Breast epithelium (tissue), 4 donors: ENCODE measurements around the gene PPP1R7. TPM values are rescaled to one million over a fixed set of nuclear protein-coding genes. Genes with fewer than 3 reads are reported as not detected.

Source experiments
- DNase-seq, 2 donors: peaks; one replicate each; pipeline ENCODE4 v3.0.0-alpha.2; 2019; ENCODE audit warnings: low spot score in 2 of 2
- H3K27ac ChIP-seq, 2 donors: fragments of 200-600 bp; sonication (generic) in 1 of 2; one replicate each; pipeline ENCODE4 v1.5.1; 2016 to 2019; ENCODE audit warnings: mild to moderate bottlenecking in 1 of 2
- H3K27me3 ChIP-seq, 2 donors: fragments of 200-600 bp; sonication (generic) in 1 of 2; one replicate each; pipeline versions ENCODE4 v1.5.1 to v1.6.0; 2017 to 2019; ENCODE audit warnings: control low read depth in 1 of 2, mild to moderate bottlenecking in 1 of 2
- H3K36me3 ChIP-seq: fragments of 200-600 bp; one replicate; pipeline ENCODE4 v1.5.1; 2019
- H3K4me1 ChIP-seq, 2 donors: fragments of 200-600 bp; sonication (generic); one replicate each; pipeline ENCODE4 v1.5.1; 2016 to 2019; ENCODE audit warnings: control low read depth in 1 of 2
- H3K4me3 ChIP-seq, 3 donors: fragments of 200-600 bp; sonication (generic); 1 replicate in 2 of 3; 2 replicates in 1 of 3; pipeline ENCODE4 v1.5.1; 2016 to 2019; ENCODE audit warnings: mild to moderate bottlenecking in 3 of 3, moderate library complexity in 2 of 3
- H3K9me3 ChIP-seq, 2 donors: fragments of 200-600 bp; sonication (generic) in 1 of 2; one replicate each; pipeline ENCODE4 v1.5.1; 2016 to 2019; ENCODE audit warnings: control low read depth in 1 of 2
- CTCF ChIP-seq, 3 donors: fragments of 450-650 bp; IDR thresholded peaks; one replicate each; pipeline ENCODE4 v1.5.1; 2016 to 2017; ENCODE audit warnings: antibody characterized with exemption in 3 of 3, mild to moderate bottlenecking in 3 of 3, moderate library complexity in 3 of 3
- POLR2A ChIP-seq: fragments of 450-650 bp; IDR thresholded peaks from one replicate; pipeline ENCODE4 v1.6.1; 2016; ENCODE audit warnings: antibody characterized with exemption, mild to moderate bottlenecking, moderate library complexity
- POLR2AphosphoS5 ChIP-seq, 3 donors: sonication (generic); formaldehyde crosslinking; IDR thresholded peaks; one replicate each; pipeline ENCODE4 v1.6.1; 2017; ENCODE audit warnings: antibody characterized with exemption in 3 of 3
- intact Hi-C: fragments of 100-400 bp; cut with DNase I; formaldehyde crosslinking; loops from one replicate; pipeline ENCODE4 v1.15.1; 2023; ENCODE audit warnings: low total_unique reads
- total RNA-seq, 3 donors: library from RNA; depleted of rRNA; stranded (reverse); fragments of >200 nt; gene quantifications; one replicate each; pipeline ENCODE4 v1.1.0, GENCODE V29; 2016

PPP1R7 gene
- total RNA-seq, 3 donors from 2014 or later: 39.4 to 50.9 (median 43.6) TPM

- no peaks in the 10 kb centered on the region for H3K9me3 ChIP-seq
- H3K4me3 ChIP-seq: no peak overlapping the region
- DNase-seq: no peak
- TF ChIP-seq POLR2AphosphoS5 (IDR thresholded peaks at IDR 0.05) (no peak), POLR2A (no peak), CTCF (IDR thresholded peaks at IDR 0.05) (no peak)
- H3K4me1 ChIP-seq: no peaks in the 10 kb centered on the region
- no peaks in the 10 kb centered on the region for H3K36me3 ChIP-seq
- H3K27me3 ChIP-seq: no peaks in the 10 kb centered on the region
- H3K27ac ChIP-seq: no peak overlapping the region
- intact Hi-C loops: no loop called here
These were observed 52.0 kb downstream of the PPP1R7 start for GRCh38 chr2:241202268-241202585.

GRCh38 chr2:241202681-241203080, 52.4 kb downstream of the PPP1R7 start:
- Histone ChIP-seq H3K27me3 (no peaks in the 10 kb centered on the region), H3K4me3 (no peak overlapping the region), H3K4me1 (no peaks in the 10 kb centered on the region), H3K36me3 (no peaks in the 10 kb centered on the region), H3K27ac (no peak overlapping the region), H3K9me3 (no peaks in the 10 kb centered on the region)
- no peak for DNase-seq
- TF ChIP-seq CTCF (IDR thresholded peaks at IDR 0.05) (no peak), POLR2AphosphoS5 (IDR thresholded peaks at IDR 0.05) (no peak), POLR2A (no peak)
- intact Hi-C loops: no loop called here

- H3K36me3 ChIP-seq: no peaks in the 10 kb centered on the region
- no peaks in the 10 kb centered on the region for H3K4me1 ChIP-seq
- no peaks in the 10 kb centered on the region for H3K9me3 ChIP-seq
- TF ChIP-seq POLR2A (no peak), CTCF (IDR thresholded peaks at IDR 0.05) (no peak), POLR2AphosphoS5 (IDR thresholded peaks at IDR 0.05) (no peak)
- DNase-seq: no peak
- intact Hi-C loops: no loop called here
- H3K4me3 ChIP-seq: no peak overlapping the region
- H3K27me3 ChIP-seq: no peaks in the 10 kb centered on the region
- H3K27ac ChIP-seq: no peak overlapping the region
These were observed 53.1 kb downstream of the PPP1R7 start for GRCh38 chr2:241203218-241204009.

- TF ChIP-seq CTCF (IDR thresholded peaks at IDR 0.05) (no peak), POLR2AphosphoS5 (IDR thresholded peaks at IDR 0.05) (no peak), POLR2A (no peak)
- Histone ChIP-seq H3K4me1 (no peaks in the 10 kb centered on the region), H3K4me3 (no peak overlapping the region), H3K27me3 (no peaks in the 10 kb centered on the region), H3K27ac (no peak overlapping the region), H3K36me3 (no peaks in the 10 kb centered on the region), H3K9me3 (no peaks in the 10 kb centered on the region)
- intact Hi-C loops: no loop called here
- DNase-seq: no peak
These were observed 53.7 kb downstream of the PPP1R7 start for GRCh38 chr2:241204010-241204384.

- no peaks in the 10 kb centered on the region for H3K4me1 ChIP-seq
- H3K36me3 ChIP-seq: no peaks in the 10 kb centered on the region
- no peak overlapping the region for H3K4me3 ChIP-seq
- no peaks in the 10 kb centered on the region for H3K27me3 ChIP-seq
- intact Hi-C loops: no loop called here
- H3K9me3 ChIP-seq: no peaks in the 10 kb centered on the region
- H3K27ac ChIP-seq: no peak overlapping the region
- no peak for DNase-seq
- TF ChIP-seq CTCF (IDR thresholded peaks at IDR 0.05) (no peak), POLR2A (no peak), POLR2AphosphoS5 (IDR thresholded peaks at IDR 0.05) (no peak)
These were observed 54.2 kb downstream of the PPP1R7 start for GRCh38 chr2:241204490-241204889.
